ENCODE results near the gene SKAP1. TPM values are rescaled to one million over a fixed set of nuclear protein-coding genes. Genes with fewer than 3 reads are reported as not detected.
A peak's percentile ranks its signal among the peaks of the same experiment; 100 is the strongest.

The SKAP1 gene
- total and polyA plus RNA-seq, 11 donors: 0.25 to 5.3 (median 0.38) TPM; not detected in 6

DNA sequence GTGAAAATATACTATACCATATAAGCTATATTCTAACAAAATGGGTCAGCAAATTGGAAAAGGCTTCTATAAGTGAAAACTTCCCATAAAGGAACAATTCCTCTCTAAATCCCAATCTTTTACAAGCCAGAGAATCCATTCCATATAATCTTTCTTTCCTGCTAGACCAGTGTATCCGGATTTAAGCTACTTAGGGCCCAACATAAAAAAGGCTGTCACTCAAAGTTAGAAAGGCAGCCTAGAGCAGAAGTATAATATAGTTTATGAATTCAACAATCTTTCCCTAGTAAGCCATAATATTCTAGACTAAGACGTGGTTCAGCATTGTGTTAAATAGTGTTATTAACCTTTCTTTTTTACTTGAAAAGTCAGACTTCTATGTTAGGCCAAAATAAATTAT is 93.0 kb downstream of the SKAP1 start:
- no peaks in the 10 kb centered on the region for H3K4me1 ChIP-seq
- no peak for ATAC-seq
- intact Hi-C loops (cut with DNase I): loop anchor here in 9 of 10 donors (1.0 to 10.0 kb wide), 6 partner anchors 255 to 282 kb away; partner anchors contain the start of genes HOXB8 (in 7 of the 9), HOXB7 (in 2 of the 9), HOXB3 (in 1 of the 9) and HOXB5 (in 1 of the 9)
- WGBS, 4 donors: 73 to 89% (median 79%) methylated on average over 2 of the region's 2 CpGs
- no peak overlapping the region for H3K4me3 ChIP-seq
- TF ChIP-seq, protein P1, sequence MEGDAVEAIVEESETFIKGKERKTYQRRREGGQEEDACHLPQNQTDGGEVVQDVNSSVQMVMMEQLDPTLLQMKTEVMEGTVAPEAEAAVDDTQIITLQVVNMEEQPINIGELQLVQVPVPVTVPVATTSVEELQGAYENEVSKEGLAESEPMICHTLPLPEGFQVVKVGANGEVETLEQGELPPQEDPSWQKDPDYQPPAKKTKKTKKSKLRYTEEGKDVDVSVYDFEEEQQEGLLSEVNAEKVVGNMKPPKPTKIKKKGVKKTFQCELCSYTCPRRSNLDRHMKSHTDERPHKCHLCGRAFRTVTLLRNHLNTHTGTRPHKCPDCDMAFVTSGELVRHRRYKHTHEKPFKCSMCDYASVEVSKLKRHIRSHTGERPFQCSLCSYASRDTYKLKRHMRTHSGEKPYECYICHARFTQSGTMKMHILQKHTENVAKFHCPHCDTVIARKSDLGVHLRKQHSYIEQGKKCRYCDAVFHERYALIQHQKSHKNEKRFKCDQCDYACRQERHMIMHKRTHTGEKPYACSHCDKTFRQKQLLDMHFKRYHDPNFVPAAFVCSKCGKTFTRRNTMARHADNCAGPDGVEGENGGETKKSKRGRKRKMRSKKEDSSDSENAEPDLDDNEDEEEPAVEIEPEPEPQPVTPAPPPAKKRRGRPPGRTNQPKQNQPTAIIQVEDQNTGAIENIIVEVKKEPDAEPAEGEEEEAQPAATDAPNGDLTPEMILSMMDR (IDR thresholded peaks at IDR 0.05): no peak
- TF ChIP-seq POLR2A (IDR thresholded peaks at IDR 0.05): no peak
- no peak overlapping the region for H3K27ac ChIP-seq
- H3K27me3 ChIP-seq: peaks cover 4 to 100% (median 48%) of the 10 kb centered on the region in 9 donors
- no peaks in the 10 kb centered on the region for H3K36me3 ChIP-seq
- H3K9me3 ChIP-seq: no peaks in the 10 kb centered on the region
- DNase-seq: no peak

DNA sequence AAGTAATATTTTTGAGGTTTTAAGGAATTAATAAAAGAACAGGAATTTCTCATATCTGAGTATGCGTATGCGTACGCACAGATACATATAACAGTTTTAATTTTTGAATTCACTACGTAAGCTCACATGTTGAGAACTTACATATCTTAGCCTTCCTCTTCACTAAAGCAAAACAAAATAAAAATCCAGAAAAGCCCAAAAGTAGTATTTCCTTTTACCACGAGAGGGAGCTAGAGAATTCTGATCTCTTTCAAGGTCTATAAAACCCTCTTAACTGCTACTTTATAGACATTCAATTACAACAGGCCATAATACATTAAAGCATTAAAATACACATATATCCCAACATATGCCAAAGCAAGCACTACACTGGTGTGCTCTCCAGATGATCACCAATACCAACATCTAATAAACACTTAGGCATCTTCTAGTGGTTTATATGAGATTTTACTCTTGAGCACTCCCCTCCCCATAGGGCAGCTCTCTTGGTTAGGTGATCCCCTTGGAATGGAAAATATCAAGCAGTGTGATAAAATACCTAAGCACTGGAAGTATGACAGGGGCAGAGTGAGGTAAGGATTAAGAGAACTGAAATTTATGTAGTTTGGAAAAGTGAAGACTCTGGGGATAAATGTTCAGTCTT is 94.0 kb downstream of the SKAP1 start:
- no peak overlapping the region for H3K27ac ChIP-seq
- no peak for ATAC-seq
- TF ChIP-seq POLR2A (IDR thresholded peaks at IDR 0.05): no peak
- TF ChIP-seq, protein P1 (IDR thresholded peaks at IDR 0.05): peak; percentile 59 to 84 (median 68)

DNA sequence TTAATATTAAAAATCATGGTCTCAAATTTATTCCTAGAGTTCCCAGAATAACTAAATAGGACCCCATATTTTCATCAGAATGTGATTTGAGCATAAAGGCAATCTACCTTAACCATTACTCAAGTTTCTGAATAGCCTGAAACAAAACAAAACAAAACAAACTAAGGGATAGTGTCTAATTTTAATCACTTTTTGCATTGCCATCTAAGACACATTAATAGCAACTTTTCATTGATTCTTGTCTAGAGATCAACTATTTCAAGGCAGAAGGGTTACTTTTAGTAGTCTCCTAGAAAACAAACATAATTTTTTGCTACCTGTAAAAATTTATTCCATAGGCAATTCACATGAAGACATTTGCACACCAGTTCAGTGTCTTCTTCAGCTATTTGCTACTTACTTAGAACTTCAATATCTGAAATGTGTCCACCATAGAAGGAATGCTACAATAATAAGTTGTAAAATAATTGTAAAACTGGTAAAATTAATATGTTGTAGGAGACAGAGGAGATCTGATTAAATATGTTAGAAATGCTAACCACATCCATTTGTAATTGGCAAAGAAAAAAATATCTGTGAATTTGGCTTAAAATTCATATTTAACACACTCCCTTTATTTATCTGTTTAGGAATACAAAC is 94.7 kb downstream of the SKAP1 start:
- no peaks in the 10 kb centered on the region for H3K9me3 ChIP-seq
- H3K27ac ChIP-seq: no peak overlapping the region
- intact Hi-C loops (cut with DNase I): loop anchor here in 7 of 10 donors (5.0 to 10.0 kb wide), 4 partner anchors 257 to 282 kb away; partner anchors contain the start of genes HOXB8 (in 7 of the 7), HOXB7 (in 2 of the 7), HOXB3 (in 1 of the 7) and HOXB5 (in 1 of the 7)
- no peaks in the 10 kb centered on the region for H3K36me3 ChIP-seq
- H3K4me1 ChIP-seq: no peaks in the 10 kb centered on the region
- ATAC-seq (no peak), DNase-seq (no peak)
- TF ChIP-seq, protein P1 (IDR thresholded peaks at IDR 0.05): no peak
- peak overlapping the region in 1 of 12 donors; percentile 5 for H3K4me3 ChIP-seq
- H3K27me3 ChIP-seq: peaks cover 8 to 100% (median 64%) of the 10 kb centered on the region in 9 donors

More for the DNA sequence above, 94.0 kb downstream of the SKAP1 start:
- Histone ChIP-seq H3K4me3 (no peak overlapping the region), H3K27me3 (peaks cover 4 to 100% (median 57%) of the 10 kb centered on the region in 9 donors), H3K4me1 (no peaks in the 10 kb centered on the region), H3K9me3 (no peaks in the 10 kb centered on the region), H3K36me3 (no peaks in the 10 kb centered on the region)
- WGBS, 4 donors: 8 to 9% (median 8%) methylated on average over 5 of the region's 5 CpGs
- intact Hi-C loops (cut with DNase I): loop anchor here in 9 of 10 donors (1.0 to 10.0 kb wide), 6 partner anchors 256 to 283 kb away; partner anchors contain the start of genes HOXB8 (in 7 of the 9), HOXB7 (in 2 of the 9), HOXB3 (in 1 of the 9) and HOXB5 (in 1 of the 9)
- DNase-seq: no peak

DNA sequence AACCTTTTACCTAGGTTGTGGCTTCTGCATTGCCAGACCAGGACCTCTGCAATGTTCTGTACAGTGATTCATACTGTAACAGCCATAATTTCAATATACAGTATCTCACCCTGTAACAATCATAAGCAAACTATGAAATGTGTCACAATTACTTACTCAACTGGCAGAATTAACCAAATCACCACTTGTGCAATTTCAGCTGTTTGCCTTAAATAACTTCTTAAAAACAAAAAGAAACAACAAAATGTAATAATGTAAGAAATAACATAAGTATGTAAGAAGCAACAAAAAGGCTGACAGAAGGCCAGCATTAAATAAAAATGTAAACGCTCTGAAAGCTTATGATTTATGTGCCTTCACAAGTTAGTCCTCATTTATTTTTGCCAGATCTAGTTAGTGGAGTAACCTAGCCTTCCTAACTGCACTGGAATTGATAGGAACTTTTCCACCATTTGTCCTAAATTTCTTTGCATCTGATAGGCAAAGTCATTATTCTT is 96.9 kb downstream of the SKAP1 start:
- Histone ChIP-seq H3K27me3 (peaks cover 9 to 100% (median 50%) of the 10 kb centered on the region in 9 donors), H3K4me1 (no peaks in the 10 kb centered on the region), H3K36me3 (no peaks in the 10 kb centered on the region), H3K4me3 (no peak overlapping the region), H3K27ac (no peak overlapping the region), H3K9me3 (no peaks in the 10 kb centered on the region)
- DNase-seq: no peak
- intact Hi-C loops (cut with DNase I): loop anchor here in 3 of 10 donors (5.0 to 10.0 kb wide), 2 partner anchors 282 to 284 kb away; partner anchors contain the start of genes HOXB8 (in 3 of the 3) and HOXB7 (in 2 of the 3)
- ATAC-seq: no peak
- TF ChIP-seq POLR2A (IDR thresholded peaks at IDR 0.05): no peak
- TF ChIP-seq, protein P1 (IDR thresholded peaks at IDR 0.05): no peak
- WGBS, 4 donors: 80 to 92% (median 84%) methylated on average over 1 of the region's 1 CpG

Measured in heart left ventricle (tissue), 16 donors.